ENCODE measurements around the gene TRAF3IP3. TPM values are rescaled to one million over a fixed set of nuclear protein-coding genes. Genes with fewer than 3 reads are reported as not detected.

TRAF3IP3 gene
- total and polyA plus RNA-seq, 2 of the 13 experiments (the other 11 are each of a cell fraction or from before 2014, with no cell fraction given): not detected

GRCh38 chr1:209789245-209789644 lies 33.4 kb downstream of the TRAF3IP3 start:
- CTCF ChIA-PET (ENCODE audit: low intra/inter-chr PET ratio, low total read pairs): no interaction called here
- BruUV-seq (replicated peaks): no TSS peak
- no peak overlapping the region for H2AFZ ChIP-seq (ENCODE audit: low read length)
- no peak overlapping the region for H3K9ac ChIP-seq (ENCODE audit: insufficient read depth, low read depth, low read length)
- ATAC-seq (no peak), DNase-seq (ENCODE audit: low spot score) (no peak), FAIRE-seq (no peak)
- H3K36me3 ChIP-seq (replicated peaks in 1 of 2; ENCODE audit: control insufficient read depth in 1 of 2, insufficient read depth in 2 of 2, low read length in 2 of 2): no peaks in the 10 kb centered on the region
- POLR2A ChIA-PET: no interaction called here
- intact Hi-C loops (cut with micrococcal nuclease; ENCODE audit: unreplicated experiment): no loop called here
- no peaks in the 10 kb centered on the region for H3K79me2 ChIP-seq (ENCODE audit: insufficient read depth, low read length)
- H3K27ac ChIP-seq (ENCODE audit: extremely low read length, insufficient read depth, low read length): no peak overlapping the region
- peaks cover 0 to 3% of the 10 kb centered on the region in 2 experiments; a peak in 1 of 5 replicates for H3K27me3 ChIP-seq (ENCODE audit: control insufficient read depth in 1 of 2, insufficient read depth in 2 of 2, low read length in 2 of 2)
- in situ Hi-C loops (cut with HindIII; ENCODE audit: extremely low pct_ligation_motif_present, low pct_unique_long_range_greater_than_20kb): no loop called here
- no peak for TF ChIP-seq ZNF546 (CRISPR knock-in tag; conservative IDR thresholded peaks at IDR 0.05)
- no peak for TF ChIP-seq ZIK1 (CRISPR knock-in tag; IDR thresholded peaks at IDR 0.05; ENCODE audit: borderline replicate concordance, low read depth)
- TF ChIP-seq SRSF9 (IDR thresholded peaks at IDR 0.05; ENCODE audit: borderline replicate concordance, insufficient read depth, low read depth, low read length, poor library complexity, severe bottlenecking): no peak
- TF ChIP-seq ZNF296 (CRISPR knock-in tag; conservative IDR thresholded peaks at IDR 0.05): no peak
- TF ChIP-seq HINFP (CRISPR knock-in tag; IDR thresholded peaks at IDR 0.05; ENCODE audit: low read depth): no peak
- no peak for TF ChIP-seq SUZ12 (IDR thresholded peaks at IDR 0.05; ENCODE audit: low read depth, low read length)
- no peak for TF ChIP-seq GATAD2A (CRISPR knock-in tag; IDR thresholded peaks at IDR 0.05)
- no peak for TF ChIP-seq CREB3 (CRISPR knock-in tag; IDR thresholded peaks at IDR 0.05)
- TF ChIP-seq ATF3 (CRISPR knock-in tag; IDR thresholded peaks at IDR 0.05): no peak
- TF ChIP-seq HDAC6 (IDR thresholded peaks at IDR 0.05; ENCODE audit: low read depth, low read length): no peak
- TF ChIP-seq ZMYM2 (CRISPR knock-in tag; IDR thresholded peaks at IDR 0.05): no peak
- TF ChIP-seq ZFX (CRISPR knock-in tag; IDR thresholded peaks at IDR 0.05; ENCODE audit: low read depth): no peak
- no peak for TF ChIP-seq ZNF124 (CRISPR knock-in tag; IDR thresholded peaks at IDR 0.05)
- no peak for TF ChIP-seq SAFB2 (CRISPR knock-in tag; IDR thresholded peaks at IDR 0.05; ENCODE audit: borderline replicate concordance, low read depth)
- no peak for TF ChIP-seq THRA (CRISPR knock-in tag; IDR thresholded peaks at IDR 0.05; ENCODE audit: borderline replicate concordance)
- no peak for TF ChIP-seq FOXJ3 (CRISPR knock-in tag; IDR thresholded peaks at IDR 0.05; ENCODE audit: borderline replicate concordance)
- H4K20me1 ChIP-seq (ENCODE audit: insufficient read depth, low read length): no peaks in the 10 kb centered on the region
- no peak overlapping the region for H3K4me2 ChIP-seq (ENCODE audit: low read depth, low read length)
- H3K4me1 ChIP-seq (ENCODE audit: insufficient read depth, low read length): peaks cover 17% of the 10 kb centered on the region
- WGBS (ENCODE audit: low lambda C conversion rate): 0% methylated on average over 1 of the region's 1 CpG
- no peaks in the 10 kb centered on the region for H3K9me3 ChIP-seq (ENCODE audit: low read length)
- H3K4me3 ChIP-seq (replicated peaks in 1 of 3; ENCODE audit: insufficient read depth in 1 of 3, low read depth in 2 of 3, low read length in 3 of 3): no peak overlapping the region

All from HepG2 (cell line).